Left renal cortex interstitium (tissue), 4 donors: ENCODE results near the gene SAP25. TPM values are rescaled to one million over a fixed set of nuclear protein-coding genes. Genes with fewer than 3 reads are reported as not detected.
"Not testable (repeated sequence)": the region's sequence is repeated elsewhere in the genome, so short reads cannot be mapped to it uniquely, and the experiment has no call there.

Experiments used
- DNase-seq, 4 donors: peaks; one replicate each; pipeline ENCODE4 v3.0.0-alpha.2; 2013; ENCODE audit warnings: low read depth in 4 of 4, low spot score in 2 of 4, missing footprints in 1 of 4
- polyA plus RNA-seq, 4 donors: library from polyadenylated mRNA; unstranded; fragments of 120-200 nt; gene quantifications; one replicate each; pipeline ENCODE4 v1.2.1, GENCODE V29; 2013; ENCODE audit not compliant: insufficient read length in 4 of 4

SAP25 gene
- polyA plus RNA-seq, 4 donors: 1.3 to 11.0 (median 4.6) TPM

GRCh38 chr7:100539436-100540006 is 34.2 kb downstream of the SAP25 start:
- no peak for DNase-seq

- peak; percentile 93 to 99 (median 98) for DNase-seq
Observed at GRCh38 chr7:100538654-100539435, 34.9 kb downstream of the SAP25 start, which contains the start of gene AGFG2. Gene AGFG2, plus strand, starts transcription at chr7:100539203. Its CDS starts 144 bp downstream, at chr7:100539347.

GRCh38 chr7:100538348-100538653 is 35.4 kb downstream of the SAP25 start:
- DNase-seq: no peak

- not testable (repeated sequence) for DNase-seq
Observed at GRCh38 chr7:100536695-100537094, 37.0 kb downstream of the SAP25 start.

- DNase-seq: not testable (repeated sequence)
Observed at GRCh38 chr7:100535982-100536381, 37.7 kb downstream of the SAP25 start.

GRCh38 chr7:100532165-100533022 is 41.3 kb downstream of the SAP25 start:
- DNase-seq: no peak

GRCh38 chr7:100528108-100528866 is 45.4 kb downstream of the SAP25 start:
- not testable (repeated sequence) for DNase-seq

GRCh38 chr7:100523192-100523591 is 50.5 kb downstream of the SAP25 start:
- DNase-seq: not testable (repeated sequence)

Other genes with a start within 250 kb of the SAP25 start
- gene PILRB, start 215.8 kb downstream of the SAP25 start, polyA plus RNA-seq: 10 to 100 TPM; 20.6 to 64.3 (median 42.5) TPM
- gene PILRA, start 200.4 kb downstream of the SAP25 start, polyA plus RNA-seq: 1 to 10 TPM; 3.1 to 8.7 (median 5.8) TPM
- 1 to 10 TPM; 4.6 to 7.7 (median 6.6) TPM for gene ZCWPW1, start 145.2 kb downstream of the SAP25 start, polyA plus RNA-seq
- gene MEPCE, start 144.1 kb downstream of the SAP25 start, polyA plus RNA-seq: 10 to 100 TPM; 52.4 to 69.2 (median 56.7) TPM
- gene PPP1R35, start 137.4 kb downstream of the SAP25 start, polyA plus RNA-seq: 10 to 100 TPM; 15.4 to 28.1 (median 21.1) TPM
- gene SPACDR, start 109.6 kb downstream of the SAP25 start, polyA plus RNA-seq: 1 to 10 TPM in 2 of 4 donors, under 1 TPM in 2; 0.75 to 3.4 (median 1.3) TPM
- 10 to 100 TPM; 32.3 to 61.0 (median 48.2) TPM for gene TSC22D4, start 94.7 kb downstream of the SAP25 start, polyA plus RNA-seq
- gene NYAP1, start 90.0 kb downstream of the SAP25 start, polyA plus RNA-seq: 1 to 10 TPM; 1.8 to 3.7 (median 2.5) TPM
- 10 to 100 TPM; 10.8 to 17.7 (median 14.3) TPM for gene AGFG2, start 34.7 kb downstream of the SAP25 start, polyA plus RNA-seq
- gene LRCH4, start 12.2 kb upstream of the SAP25 start, polyA plus RNA-seq: 10 to 100 TPM; 25.9 to 55.9 (median 47.4) TPM
- gene FBXO24, start 12.4 kb upstream of the SAP25 start, polyA plus RNA-seq: 1 to 10 TPM; 1.6 to 3.2 (median 2.5) TPM
- gene PCOLCE, start 28.5 kb upstream of the SAP25 start, polyA plus RNA-seq: 100 to 1,000 TPM in 3 of 4 donors, 10 to 100 TPM in 1; 97.8 to 184 (median 137) TPM
- 10 to 100 TPM; 22.9 to 35.8 (median 29.9) TPM for gene MOSPD3, start 38.6 kb upstream of the SAP25 start, polyA plus RNA-seq
- 1 to 10 TPM in 2 of 4 donors, under 1 TPM in 2; 0.70 to 2.4 (median 1.1) TPM for gene TFR2, start 67.7 kb upstream of the SAP25 start, polyA plus RNA-seq
- under 1 TPM in 1 of 4 donors, not detected in 3; 0.17 TPM for gene ACTL6B, start 82.5 kb upstream of the SAP25 start, polyA plus RNA-seq
- gene GNB2, start 99.8 kb upstream of the SAP25 start, polyA plus RNA-seq: 100 to 1,000 TPM; 177 to 240 (median 204) TPM
- 10 to 100 TPM; 25.7 to 70.4 (median 48.9) TPM for gene GIGYF1, start 120.3 kb upstream of the SAP25 start, polyA plus RNA-seq
- 10 to 100 TPM; 22.9 to 40.8 (median 26.9) TPM for gene POP7, start 132.2 kb upstream of the SAP25 start, polyA plus RNA-seq
- gene EPO, start 146.6 kb upstream of the SAP25 start, polyA plus RNA-seq: under 1 TPM in 3 of 4 donors, not detected in 1; 0.10 to 0.17 (median 0.12) TPM
- under 1 TPM in 3 of 4 donors, not detected in 1; 0.03 to 0.05 (median 0.04) TPM for gene ZAN, start 159.7 kb upstream of the SAP25 start, polyA plus RNA-seq